ENCODE data around the gene LARP1.

LARP1 gene

GRCh38 chr5:154813736-154814135 lies 58.6 kb downstream of the LARP1 start:
- no peak overlapping the region for H3K27ac ChIP-seq (ENCODE audit: low read depth, low read length)
- TF ChIP-seq, protein P1, sequence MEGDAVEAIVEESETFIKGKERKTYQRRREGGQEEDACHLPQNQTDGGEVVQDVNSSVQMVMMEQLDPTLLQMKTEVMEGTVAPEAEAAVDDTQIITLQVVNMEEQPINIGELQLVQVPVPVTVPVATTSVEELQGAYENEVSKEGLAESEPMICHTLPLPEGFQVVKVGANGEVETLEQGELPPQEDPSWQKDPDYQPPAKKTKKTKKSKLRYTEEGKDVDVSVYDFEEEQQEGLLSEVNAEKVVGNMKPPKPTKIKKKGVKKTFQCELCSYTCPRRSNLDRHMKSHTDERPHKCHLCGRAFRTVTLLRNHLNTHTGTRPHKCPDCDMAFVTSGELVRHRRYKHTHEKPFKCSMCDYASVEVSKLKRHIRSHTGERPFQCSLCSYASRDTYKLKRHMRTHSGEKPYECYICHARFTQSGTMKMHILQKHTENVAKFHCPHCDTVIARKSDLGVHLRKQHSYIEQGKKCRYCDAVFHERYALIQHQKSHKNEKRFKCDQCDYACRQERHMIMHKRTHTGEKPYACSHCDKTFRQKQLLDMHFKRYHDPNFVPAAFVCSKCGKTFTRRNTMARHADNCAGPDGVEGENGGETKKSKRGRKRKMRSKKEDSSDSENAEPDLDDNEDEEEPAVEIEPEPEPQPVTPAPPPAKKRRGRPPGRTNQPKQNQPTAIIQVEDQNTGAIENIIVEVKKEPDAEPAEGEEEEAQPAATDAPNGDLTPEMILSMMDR (IDR thresholded peaks at IDR 0.05; ENCODE audit: low read depth, low read length, poor library complexity, severe bottlenecking): no peak
- TF ChIP-seq EZH2phosphoT487 (IDR thresholded peaks at IDR 0.05; ENCODE audit: borderline replicate concordance, low read length): no peak
- no peak overlapping the region for H3K4me2 ChIP-seq (ENCODE audit: low read length)
- no peaks in the 10 kb centered on the region for H3K9me3 ChIP-seq (ENCODE audit: control insufficient read depth, insufficient read depth, low read length)
- H3K79me2 ChIP-seq (ENCODE audit: control insufficient read depth, low read length): peaks cover 13% of the 10 kb centered on the region
- no peak overlapping the region for H3K4me3 ChIP-seq (ENCODE audit: low read length)
- H4K20me1 ChIP-seq (ENCODE audit: control insufficient read depth, insufficient read depth, low read depth, low read length): peaks cover 15% of the 10 kb centered on the region
- no peaks in the 10 kb centered on the region for H3K9me2 ChIP-seq (replicated peaks; ENCODE audit: control insufficient read depth, low read length)
- H3F3A ChIP-seq (ENCODE audit: control insufficient read depth, insufficient read depth): peaks cover 22% of the 10 kb centered on the region
- no peaks in the 10 kb centered on the region for H3K4me1 ChIP-seq (ENCODE audit: control insufficient read depth, low read length)
- no peaks in the 10 kb centered on the region for H3K27me3 ChIP-seq (ENCODE audit: control insufficient read depth, low read length)
- H3K36me3 ChIP-seq (ENCODE audit: control insufficient read depth, low read length): peaks cover 91% of the 10 kb centered on the region

- Histone ChIP-seq H4K20me1 (ENCODE audit: control insufficient read depth, insufficient read depth, low read depth, low read length) (peaks cover 15% of the 10 kb centered on the region), H3K79me2 (ENCODE audit: control insufficient read depth, low read length) (peaks cover 13% of the 10 kb centered on the region), H3K9me2 (replicated peaks; ENCODE audit: control insufficient read depth, low read length) (no peaks in the 10 kb centered on the region), H3K9me3 (ENCODE audit: control insufficient read depth, insufficient read depth, low read length) (no peaks in the 10 kb centered on the region), H3K36me3 (ENCODE audit: control insufficient read depth, low read length) (peaks cover 91% of the 10 kb centered on the region), H3K4me2 (ENCODE audit: low read length) (no peak overlapping the region), H3K27ac (ENCODE audit: low read depth, low read length) (no peak overlapping the region), H3K4me1 (ENCODE audit: control insufficient read depth, low read length) (no peaks in the 10 kb centered on the region), H3F3A (ENCODE audit: control insufficient read depth, insufficient read depth) (peaks cover 15% of the 10 kb centered on the region), H3K4me3 (ENCODE audit: low read length) (no peak overlapping the region), H3K27me3 (ENCODE audit: control insufficient read depth, low read length) (no peaks in the 10 kb centered on the region)
- TF ChIP-seq, protein P1 (IDR thresholded peaks at IDR 0.05; ENCODE audit: low read depth, low read length, poor library complexity, severe bottlenecking): no peak
- no peak for TF ChIP-seq EZH2phosphoT487 (IDR thresholded peaks at IDR 0.05; ENCODE audit: borderline replicate concordance, low read length)
Observed at GRCh38 chr5:154815025-154815424, 59.8 kb downstream of the LARP1 start.

DNA sequence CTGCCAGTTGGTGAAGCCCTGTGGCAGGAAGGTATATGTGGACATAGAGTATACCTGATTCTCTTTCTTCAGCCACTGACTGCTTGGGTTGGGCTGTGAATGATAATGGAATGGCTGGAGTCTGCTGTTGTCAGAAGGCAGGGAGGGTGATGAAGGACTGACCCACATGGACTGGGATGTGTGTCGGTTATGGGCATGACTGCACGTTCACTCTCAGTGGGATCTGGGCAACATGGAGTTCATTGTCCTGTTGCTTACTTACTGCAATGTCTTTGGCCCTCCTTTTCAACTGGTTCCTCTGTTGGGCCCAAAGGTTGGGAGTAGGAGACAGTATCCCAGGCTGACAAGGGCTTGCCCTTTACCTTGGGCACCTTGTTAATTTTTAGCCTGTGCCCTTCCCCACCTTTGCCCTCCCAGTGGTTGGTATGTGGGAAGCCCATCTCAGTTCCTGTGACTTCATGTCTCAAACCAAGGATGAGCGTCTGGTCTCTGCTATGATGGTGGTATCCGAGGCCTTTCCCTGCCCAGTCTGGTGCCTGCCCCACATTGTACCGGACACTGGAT lies 60.6 kb downstream of the LARP1 start:
- H3K9me3 ChIP-seq (ENCODE audit: control insufficient read depth, insufficient read depth, low read length): no peaks in the 10 kb centered on the region

More for the DNA sequence above, 60.6 kb downstream of the LARP1 start:
- peaks cover 90% of the 10 kb centered on the region for H3K36me3 ChIP-seq (ENCODE audit: control insufficient read depth, low read length)
- no peaks in the 10 kb centered on the region for H3K9me2 ChIP-seq (replicated peaks; ENCODE audit: control insufficient read depth, low read length)
- TF ChIP-seq, protein P1 (IDR thresholded peaks at IDR 0.05; ENCODE audit: low read depth, low read length, poor library complexity, severe bottlenecking): no peak
- TF ChIP-seq EZH2phosphoT487 (IDR thresholded peaks at IDR 0.05; ENCODE audit: borderline replicate concordance, low read length): no peak
- H3K79me2 ChIP-seq (ENCODE audit: control insufficient read depth, low read length): peaks cover 13% of the 10 kb centered on the region
- no peaks in the 10 kb centered on the region for H3K27me3 ChIP-seq (ENCODE audit: control insufficient read depth, low read length)
- H4K20me1 ChIP-seq (ENCODE audit: control insufficient read depth, insufficient read depth, low read depth, low read length): peaks cover 15% of the 10 kb centered on the region
- H3K4me3 ChIP-seq (ENCODE audit: low read length): no peak overlapping the region
- H3K4me2 ChIP-seq (ENCODE audit: low read length): no peak overlapping the region
- H3K27ac ChIP-seq (ENCODE audit: low read depth, low read length): no peak overlapping the region
- peaks cover 13% of the 10 kb centered on the region for H3F3A ChIP-seq (ENCODE audit: control insufficient read depth, insufficient read depth)
- H3K4me1 ChIP-seq (ENCODE audit: control insufficient read depth, low read length): no peaks in the 10 kb centered on the region
